AG10803 (cell line): ENCODE data around the gene CLN6.
A peak's percentile ranks its signal among the peaks of the same experiment; 100 is the strongest.

Experiments
- DNase-seq: peaks from one replicate; pipeline ENCODE4 v3.0.0; 2010; ENCODE audit warnings: low read depth
- H3K4me3 ChIP-seq: 2 replicates; pipeline ENCODE4 v1.5.1; 2011; ENCODE audit warnings: mild to moderate bottlenecking, low read length, control low read depth
- CTCF ChIP-seq: conservative IDR thresholded peaks from 2 replicates; pipeline ENCODE4 v1.5.1; 2011; ENCODE audit warnings: mild to moderate bottlenecking, low read length, control low read depth, inconsistent platforms

The CLN6 gene

GRCh38 chr15:68264282-68264681 is 34.8 kb upstream of the CLN6 start:
- DNase-seq, result no peak
- no peak for TF ChIP-seq CTCF
- H3K4me3 ChIP-seq, result no peak overlapping the region

- no peak overlapping the region for H3K4me3 ChIP-seq
- DNase-seq, result no peak
- TF ChIP-seq CTCF, result no peak
These were observed 33.2 kb upstream of the CLN6 start for GRCh38 chr15:68262514-68263356.

- no peak overlapping the region for H3K4me3 ChIP-seq
- TF ChIP-seq CTCF, result no peak
- DNase-seq, result no peak
These were observed 32.5 kb upstream of the CLN6 start for GRCh38 chr15:68261980-68262379.

GRCh38 chr15:68261241-68261640 is 31.7 kb upstream of the CLN6 start:
- H3K4me3 ChIP-seq, result no peak overlapping the region
- no peak for DNase-seq
- no peak for TF ChIP-seq CTCF

- no peak overlapping the region for H3K4me3 ChIP-seq
- no peak for DNase-seq
- no peak for TF ChIP-seq CTCF
These were observed 30.4 kb upstream of the CLN6 start for GRCh38 chr15:68259883-68260282.

GRCh38 chr15:68258692-68259091 is 29.2 kb upstream of the CLN6 start:
- DNase-seq, result peak; percentile 53
- TF ChIP-seq CTCF, result no peak
- H3K4me3 ChIP-seq, result no peak overlapping the region
